ENCODE results near the gene GALNT18.

GALNT18 gene

DNA sequence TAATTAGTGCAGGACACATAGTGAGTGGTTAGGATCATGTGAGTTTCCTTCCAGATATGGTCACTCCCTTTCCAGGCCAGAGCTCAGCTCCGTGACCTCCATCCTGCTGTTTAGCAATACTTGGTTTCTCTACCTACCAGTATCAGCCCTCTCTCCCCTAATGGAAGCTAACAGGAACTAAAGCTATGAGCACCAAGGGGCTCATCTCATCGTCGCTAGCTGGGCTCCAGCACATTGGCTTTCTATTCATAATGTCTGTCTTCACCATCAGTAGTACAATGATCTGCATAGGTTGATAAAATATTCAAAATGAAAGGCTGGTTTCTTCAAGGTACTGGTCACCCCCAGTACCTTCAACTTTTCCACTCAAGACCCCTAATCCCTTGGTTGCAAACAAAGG, 2.4 kb upstream of the GALNT18 start:
- H3K9ac ChIP-seq (ENCODE audit: low read length), result no peak overlapping the region
- no peak overlapping the region for H3K27ac ChIP-seq (ENCODE audit: low read depth, low read length)
- TF ChIP-seq CTCF (IDR thresholded peaks at IDR 0.05; ENCODE audit: insufficient read depth, low read length, poor library complexity, severe bottlenecking), result no peak
- TF ChIP-seq EZH2phosphoT487 (conservative IDR thresholded peaks at IDR 0.05; ENCODE audit: low read length), result no peak
- no peaks in the 10 kb centered on the region for H3K9me3 ChIP-seq (ENCODE audit: insufficient read depth, low read length)
- H3K79me2 ChIP-seq (ENCODE audit: insufficient read depth, low read length), result no peaks in the 10 kb centered on the region
- H4K20me1 ChIP-seq (ENCODE audit: low read depth, low read length), result no peaks in the 10 kb centered on the region
- no peaks in the 10 kb centered on the region for H3K27me3 ChIP-seq (ENCODE audit: low read length)
- H3K4me3 ChIP-seq (ENCODE audit: insufficient read depth, low read length, poor library complexity, severe bottlenecking), result no peak overlapping the region
- no peak overlapping the region for H3K4me2 ChIP-seq (ENCODE audit: low read depth, low read length, poor library complexity, severe bottlenecking)
- H3K36me3 ChIP-seq (ENCODE audit: low read length), result no peaks in the 10 kb centered on the region
- H3F3A ChIP-seq (ENCODE audit: insufficient read depth), result no peaks in the 10 kb centered on the region
- no peaks in the 10 kb centered on the region for H3K9me2 ChIP-seq (replicated peaks; ENCODE audit: insufficient read depth, low read length)
- no peak overlapping the region for H2AFZ ChIP-seq (ENCODE audit: low read depth, low read length, severe bottlenecking)

GRCh38 chr11:11622772-11623171, 967 bp upstream of the GALNT18 start:
- Histone ChIP-seq H3K36me3 (ENCODE audit: low read length) (no peaks in the 10 kb centered on the region), H3K27ac (ENCODE audit: low read depth, low read length) (no peak overlapping the region), H3K27me3 (ENCODE audit: low read length) (no peaks in the 10 kb centered on the region), H2AFZ (ENCODE audit: low read depth, low read length, severe bottlenecking) (no peak overlapping the region), H3F3A (ENCODE audit: insufficient read depth) (no peaks in the 10 kb centered on the region), H3K9me3 (ENCODE audit: insufficient read depth, low read length) (no peaks in the 10 kb centered on the region), H3K4me2 (ENCODE audit: low read depth, low read length, poor library complexity, severe bottlenecking) (no peak overlapping the region), H3K9ac (ENCODE audit: low read length) (no peak overlapping the region), H3K4me3 (ENCODE audit: insufficient read depth, low read length, poor library complexity, severe bottlenecking) (no peak overlapping the region), H3K79me2 (ENCODE audit: insufficient read depth, low read length) (no peaks in the 10 kb centered on the region), H3K9me2 (replicated peaks; ENCODE audit: insufficient read depth, low read length) (no peaks in the 10 kb centered on the region), H4K20me1 (ENCODE audit: low read depth, low read length) (no peaks in the 10 kb centered on the region)
- TF ChIP-seq EZH2phosphoT487 (conservative IDR thresholded peaks at IDR 0.05; ENCODE audit: low read length) (no peak), CTCF (IDR thresholded peaks at IDR 0.05; ENCODE audit: insufficient read depth, low read length, poor library complexity, severe bottlenecking) (no peak)

- H3K9me2 ChIP-seq (replicated peaks; ENCODE audit: insufficient read depth, low read length), result no peaks in the 10 kb centered on the region
- no peak overlapping the region for H3K4me3 ChIP-seq (ENCODE audit: insufficient read depth, low read length, poor library complexity, severe bottlenecking)
- H3F3A ChIP-seq (ENCODE audit: insufficient read depth), result no peaks in the 10 kb centered on the region
- no peak overlapping the region for H3K27ac ChIP-seq (ENCODE audit: low read depth, low read length)
- TF ChIP-seq EZH2phosphoT487 (conservative IDR thresholded peaks at IDR 0.05; ENCODE audit: low read length), result no peak
- no peaks in the 10 kb centered on the region for H3K79me2 ChIP-seq (ENCODE audit: insufficient read depth, low read length)
- no peaks in the 10 kb centered on the region for H4K20me1 ChIP-seq (ENCODE audit: low read depth, low read length)
- no peaks in the 10 kb centered on the region for H3K27me3 ChIP-seq (ENCODE audit: low read length)
- no peak overlapping the region for H3K4me2 ChIP-seq (ENCODE audit: low read depth, low read length, poor library complexity, severe bottlenecking)
- H3K36me3 ChIP-seq (ENCODE audit: low read length), result no peaks in the 10 kb centered on the region
- H3K9ac ChIP-seq (ENCODE audit: low read length), result no peak overlapping the region
- H3K9me3 ChIP-seq (ENCODE audit: insufficient read depth, low read length), result no peaks in the 10 kb centered on the region
- no peak overlapping the region for H2AFZ ChIP-seq (ENCODE audit: low read depth, low read length, severe bottlenecking)
Observed at GRCh38 chr11:11622340-11622706, 518 bp upstream of the GALNT18 start.

GRCh38 chr11:11620921-11621572, 758 bp downstream of the GALNT18 start:
- Histone ChIP-seq H3K9me3 (ENCODE audit: insufficient read depth, low read length) (no peaks in the 10 kb centered on the region), H2AFZ (ENCODE audit: low read depth, low read length, severe bottlenecking) (no peak overlapping the region), H4K20me1 (ENCODE audit: low read depth, low read length) (no peaks in the 10 kb centered on the region), H3K27ac (ENCODE audit: low read depth, low read length) (no peak overlapping the region), H3F3A (ENCODE audit: insufficient read depth) (no peaks in the 10 kb centered on the region), H3K36me3 (ENCODE audit: low read length) (no peaks in the 10 kb centered on the region), H3K27me3 (ENCODE audit: low read length) (no peaks in the 10 kb centered on the region), H3K4me2 (ENCODE audit: low read depth, low read length, poor library complexity, severe bottlenecking) (no peak overlapping the region), H3K9me2 (replicated peaks; ENCODE audit: insufficient read depth, low read length) (no peaks in the 10 kb centered on the region), H3K4me3 (ENCODE audit: insufficient read depth, low read length, poor library complexity, severe bottlenecking) (no peak overlapping the region), H3K79me2 (ENCODE audit: insufficient read depth, low read length) (no peaks in the 10 kb centered on the region), H3K9ac (ENCODE audit: low read length) (no peak overlapping the region)
- TF ChIP-seq EZH2phosphoT487 (conservative IDR thresholded peaks at IDR 0.05; ENCODE audit: low read length) (no peak), CTCF (IDR thresholded peaks at IDR 0.05; ENCODE audit: insufficient read depth, low read length, poor library complexity, severe bottlenecking) (no peak)

Data from SU-DHL-6 (cell line).